Fibroblast of skin of left quadriceps (primary cell): ENCODE data around the gene AKAP13.

Source experiments
- DNase-seq, 2 experiments: peaks; one replicate each; pipeline ENCODE4 v3.0.0-alpha.2; 2013; ENCODE audit warnings: low read depth in 2 of 2

AKAP13 gene

DNA sequence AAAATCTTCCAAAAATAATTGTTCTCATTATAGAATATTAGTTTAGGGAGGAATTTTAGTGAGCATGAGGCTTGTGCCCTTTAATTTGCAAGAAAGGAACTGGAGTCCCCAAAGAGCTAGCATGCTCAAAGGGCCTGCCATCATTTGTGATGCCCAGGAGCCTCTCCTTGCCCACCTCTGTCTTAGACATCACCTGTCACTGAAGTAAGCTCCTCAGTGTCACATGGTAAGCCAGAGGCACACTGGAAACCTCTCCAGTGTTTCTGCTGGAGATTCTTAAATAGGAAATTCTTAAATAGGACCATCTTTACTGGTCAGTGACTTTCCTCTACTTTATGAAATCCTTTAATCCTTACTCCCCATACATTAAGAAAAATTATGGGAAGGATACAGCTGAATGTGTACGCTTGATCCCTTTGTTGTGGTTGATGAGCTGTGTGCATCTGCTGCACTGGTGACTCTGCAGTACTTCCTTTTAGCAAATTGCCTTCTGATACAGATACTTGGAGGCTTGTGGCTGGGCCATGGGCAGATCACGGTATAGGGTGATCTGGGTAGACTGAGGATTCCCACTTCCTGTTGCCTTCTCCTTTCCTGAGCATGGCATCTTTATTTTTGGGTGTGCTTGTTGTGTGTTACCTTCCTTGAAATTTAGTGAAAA lies 216.9 kb downstream of the AKAP13 start:
- no peak for DNase-seq

DNA sequence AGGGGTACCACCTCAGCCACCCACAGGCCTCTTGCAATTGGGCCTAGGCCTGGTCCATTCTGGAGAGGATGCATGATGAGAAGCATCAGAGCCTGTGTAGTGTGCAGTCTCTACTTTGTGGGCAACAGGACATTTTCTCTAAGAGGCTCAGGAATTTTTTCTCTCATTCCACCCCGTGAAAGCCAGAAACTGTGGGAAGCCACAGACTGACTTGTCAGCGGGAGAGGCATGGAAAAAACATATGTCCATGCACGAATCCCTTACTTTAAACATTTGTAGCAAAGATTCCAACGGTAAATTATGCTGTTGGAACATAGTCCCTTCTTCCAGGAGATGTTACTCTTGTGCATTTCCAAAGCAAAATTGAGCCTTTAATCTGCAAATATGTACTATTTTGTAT lies 217.8 kb downstream of the AKAP13 start:
- DNase-seq = no peak

DNA sequence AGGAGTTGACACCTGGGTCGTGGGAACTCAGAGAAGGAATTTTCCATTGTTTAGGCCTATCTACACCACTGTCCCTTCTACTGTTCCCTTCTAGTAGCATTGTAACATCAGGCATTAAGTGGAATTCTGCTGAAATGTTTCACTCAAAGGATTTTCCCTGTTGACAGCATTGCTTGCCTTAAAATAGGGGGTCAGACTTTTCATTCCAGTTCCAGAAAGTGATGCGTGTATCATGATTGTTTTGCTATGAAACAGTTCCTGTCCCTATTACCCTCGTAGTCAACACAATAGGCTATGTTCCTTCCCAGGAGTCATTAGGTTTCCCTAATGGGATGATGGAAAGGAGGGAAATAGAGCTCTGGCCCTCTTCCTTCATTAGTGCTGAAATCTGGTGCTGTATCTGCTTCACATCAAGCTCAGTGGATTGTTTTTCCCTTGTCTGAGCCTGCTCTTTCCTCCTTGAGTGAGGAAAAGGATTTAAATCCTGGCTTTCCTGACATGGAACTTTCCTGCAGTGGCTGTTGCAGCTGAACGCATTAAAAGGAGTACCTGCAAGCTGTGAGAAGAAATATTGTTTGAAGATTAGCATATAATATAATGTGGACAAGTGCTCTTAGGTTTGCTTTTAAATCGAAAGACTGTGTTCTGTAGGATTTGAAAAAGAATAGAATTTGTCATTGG lies 218.5 kb downstream of the AKAP13 start:
- DNase-seq = no peak

DNA sequence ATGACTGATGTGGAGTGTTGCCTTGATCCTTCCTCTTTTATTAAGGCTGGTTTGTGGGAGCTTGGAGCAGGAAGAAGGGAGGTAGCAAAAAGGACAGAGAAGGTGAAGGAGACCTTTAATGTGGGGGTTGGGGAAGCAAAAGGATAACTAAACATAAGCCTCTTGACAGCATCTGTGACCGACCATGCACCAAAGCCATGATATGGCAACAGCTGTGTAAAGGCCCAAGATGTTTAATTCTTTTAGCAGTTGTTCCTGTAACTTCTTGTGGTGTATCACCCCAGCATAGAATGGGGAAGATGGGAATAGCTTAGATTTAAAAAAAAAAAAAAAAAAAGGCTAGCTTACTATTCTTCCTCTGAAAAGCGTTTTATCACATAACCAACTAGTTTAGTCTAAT lies 219.6 kb downstream of the AKAP13 start:
- DNase-seq = no peak

DNA sequence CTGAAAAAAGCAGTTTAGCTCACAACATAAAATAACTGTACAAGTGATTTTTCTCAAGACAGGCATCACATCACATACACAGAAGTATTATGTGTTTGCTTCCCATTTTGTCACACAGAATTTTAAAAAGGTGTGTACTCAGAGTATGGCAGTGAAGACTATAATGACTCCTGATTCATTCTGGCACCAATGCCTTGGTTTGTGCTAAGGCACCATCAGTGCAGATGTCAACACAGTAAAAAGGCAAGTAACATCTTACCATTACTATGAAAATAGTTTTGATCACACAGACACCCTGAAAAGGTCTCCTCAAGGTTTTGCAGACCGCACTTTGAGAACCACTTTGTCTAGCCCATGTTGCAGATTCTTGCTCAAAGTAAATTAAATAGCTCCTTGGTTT lies 222.8 kb downstream of the AKAP13 start:
- DNase-seq = no peak

DNA sequence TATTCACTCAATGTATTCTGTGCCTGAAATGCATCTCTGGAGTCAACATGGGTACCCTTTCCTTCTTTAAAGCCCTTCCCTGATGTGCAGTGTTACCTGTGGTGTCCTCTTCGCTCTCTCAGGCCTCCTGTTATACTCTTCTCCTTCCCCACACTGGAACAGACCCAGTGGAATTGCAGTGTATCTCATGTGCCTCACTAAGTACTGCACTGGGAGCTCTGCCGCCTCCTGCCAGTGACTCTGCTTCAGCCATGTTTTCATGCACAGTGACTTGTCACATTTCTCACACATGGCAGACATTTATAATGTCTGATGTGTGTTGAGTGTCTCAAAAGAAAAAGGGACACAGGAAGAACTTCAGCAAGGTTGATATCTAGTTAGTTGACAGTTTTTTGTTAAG lies 223.3 kb downstream of the AKAP13 start:
- no peak for DNase-seq

DNA sequence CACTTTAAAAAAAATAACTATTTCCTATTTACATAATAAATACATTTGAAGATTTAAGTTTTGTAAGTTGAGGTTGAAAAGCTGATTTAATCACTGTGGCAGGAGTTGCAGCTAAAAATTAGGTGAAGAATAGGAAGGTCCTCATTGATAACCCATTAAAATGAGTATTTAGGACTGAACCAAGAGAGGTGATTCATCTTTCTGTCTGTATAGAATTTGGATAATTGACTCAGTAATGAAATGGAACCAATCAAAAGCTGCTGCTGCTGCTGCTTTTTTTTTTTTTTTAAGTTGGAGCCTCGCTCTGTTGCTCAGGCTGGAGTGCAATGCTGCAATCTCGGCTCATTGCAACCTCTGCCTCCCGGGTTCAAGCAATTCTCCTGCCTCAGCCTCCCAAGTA lies 223.8 kb downstream of the AKAP13 start:
- DNase-seq = no peak

DNA sequence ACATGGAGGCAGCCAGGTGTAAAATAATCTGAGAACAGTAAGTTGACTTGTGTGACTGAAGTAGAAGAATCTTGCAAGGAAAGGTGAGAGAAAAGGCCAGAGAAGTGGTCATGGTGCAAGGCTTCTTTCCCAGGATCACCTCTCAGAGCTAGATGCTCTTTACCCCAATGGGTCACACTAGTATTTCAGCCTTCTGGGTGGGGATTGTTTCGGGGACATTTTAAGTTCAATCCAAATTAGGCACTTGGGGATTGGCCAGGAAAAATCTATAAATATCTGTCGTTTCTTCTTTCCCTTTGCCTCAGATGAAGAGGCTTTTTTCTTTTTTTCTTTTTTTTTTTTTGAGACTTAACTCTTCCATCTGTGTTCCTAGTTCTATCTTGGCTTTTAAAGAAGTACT lies 226.3 kb downstream of the AKAP13 start:
- no peak for DNase-seq

DNA sequence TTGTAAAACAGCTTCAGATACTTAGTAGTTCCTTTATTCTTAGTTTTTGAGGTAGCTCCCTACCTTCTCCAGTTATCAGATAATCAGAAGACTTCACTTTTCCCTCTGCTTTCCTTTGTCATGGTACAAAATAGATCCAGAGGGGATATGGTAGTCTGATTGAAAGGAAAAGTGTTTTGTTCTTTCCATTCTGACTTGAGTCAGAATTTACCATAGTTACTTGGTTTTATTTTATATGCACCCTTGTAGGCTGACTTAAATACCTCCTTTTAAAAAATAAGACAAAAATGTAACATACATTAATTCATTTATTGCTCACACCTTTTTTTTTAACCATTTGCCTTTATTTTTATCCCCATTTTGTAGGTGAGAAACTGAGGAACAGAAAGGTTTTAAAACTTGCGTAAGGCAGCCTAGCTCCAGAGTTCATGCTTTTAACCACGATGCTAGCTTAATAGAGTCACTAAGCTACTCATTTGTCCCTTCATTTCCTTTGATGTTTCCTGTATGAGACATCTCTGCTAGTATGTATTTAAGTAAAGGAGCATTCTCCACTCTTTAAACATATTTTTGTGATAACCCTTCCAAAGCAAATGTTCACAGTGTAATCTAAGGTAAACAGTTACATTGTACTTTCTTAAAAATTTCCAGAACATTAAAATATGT lies 226.9 kb downstream of the AKAP13 start:
- no peak for DNase-seq

DNA sequence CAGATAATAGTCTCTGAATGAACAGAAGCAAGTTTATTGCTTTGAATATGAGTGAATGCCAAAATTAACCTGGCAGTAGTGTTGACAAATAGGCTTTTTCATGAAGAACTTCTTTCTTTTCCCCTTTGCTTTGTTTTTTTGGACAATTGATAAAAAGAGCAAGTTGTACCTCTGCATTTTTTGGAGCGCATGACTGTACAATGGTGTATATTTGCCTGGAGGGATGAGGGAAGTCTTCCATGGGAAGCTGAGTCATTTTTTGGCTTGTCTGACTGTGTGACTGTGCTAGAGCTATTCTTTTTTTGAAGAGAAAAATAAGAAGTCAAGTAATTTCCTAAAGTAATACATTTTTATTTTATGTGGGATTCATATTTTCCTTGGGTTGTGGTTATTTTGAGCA lies 227.4 kb downstream of the AKAP13 start:
- no peak for DNase-seq

DNA sequence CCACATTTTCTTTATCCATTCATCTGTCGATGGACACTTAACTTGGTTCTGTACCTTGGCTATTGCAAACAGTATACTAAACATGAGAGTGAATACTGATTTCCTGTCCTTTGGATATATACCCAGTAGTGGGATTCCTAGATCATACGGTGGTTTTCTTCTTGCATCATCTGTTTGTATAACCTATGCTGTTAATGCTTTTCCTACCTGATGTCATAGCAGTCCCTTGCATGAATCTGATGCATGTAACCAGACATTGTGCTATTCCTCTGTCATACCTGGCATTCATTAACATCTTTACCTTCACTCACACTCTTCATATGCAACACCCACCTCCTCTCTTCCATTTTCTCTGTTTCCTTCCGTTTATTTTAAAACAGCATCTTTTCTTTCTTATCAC lies 229.1 kb downstream of the AKAP13 start:
- DNase-seq = no peak

DNA sequence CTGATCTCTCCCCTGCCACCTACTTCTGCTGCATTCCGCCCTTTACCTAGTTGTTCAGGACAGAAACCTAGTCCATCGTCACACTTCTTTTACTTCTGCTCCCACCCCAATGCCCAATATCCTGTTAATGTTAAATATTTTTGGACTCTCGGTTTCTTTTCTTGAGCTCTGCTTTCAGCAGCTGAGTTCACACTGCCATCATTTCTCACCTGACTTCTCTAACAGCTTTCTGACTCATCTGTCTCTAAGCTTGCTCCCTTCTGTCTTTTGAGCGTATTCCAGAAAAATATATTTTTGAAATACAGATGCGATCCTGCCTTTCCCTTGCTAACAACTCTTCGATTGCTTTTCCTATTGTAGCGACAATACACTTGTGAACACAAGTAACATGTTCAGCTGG lies 231.0 kb downstream of the AKAP13 start:
- no peak for DNase-seq

DNA sequence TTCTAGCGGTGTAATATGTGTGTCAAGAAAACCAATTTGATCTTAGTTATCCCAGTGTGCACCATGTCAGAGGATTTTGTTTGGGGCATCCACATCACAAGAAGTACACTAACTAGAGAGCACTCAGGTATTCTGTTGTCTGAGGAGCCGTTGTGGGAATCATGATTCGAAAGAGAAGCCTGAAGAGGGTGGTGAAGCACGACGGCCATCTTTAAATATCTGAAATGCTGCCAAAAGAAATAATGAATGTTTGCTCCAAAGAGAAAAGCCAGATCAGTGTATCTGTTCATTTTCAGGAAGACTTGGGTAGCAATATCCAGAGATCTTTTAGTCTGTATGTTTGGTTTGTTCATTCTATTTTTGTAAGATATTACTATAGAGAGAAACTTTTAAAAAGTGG lies 233.7 kb downstream of the AKAP13 start:
- no peak for DNase-seq

DNA sequence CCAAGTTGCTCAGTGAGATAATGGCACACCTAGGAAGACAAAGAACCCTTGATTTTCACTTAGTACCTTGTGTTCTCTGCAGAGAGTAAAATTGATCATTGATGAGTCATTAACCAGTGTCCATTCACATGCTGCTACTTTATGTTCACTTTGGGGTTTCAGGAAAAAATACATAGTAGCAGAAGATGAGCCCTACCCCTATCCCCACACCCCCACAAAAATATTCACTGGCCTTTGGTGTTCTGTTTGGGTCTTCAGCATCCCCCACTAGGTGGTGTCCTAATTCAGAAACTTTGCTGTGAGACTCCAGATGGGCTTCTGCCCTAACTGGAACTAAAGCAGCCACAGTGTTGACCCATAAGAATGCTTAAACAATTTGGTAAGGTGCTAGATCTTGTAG lies 235.5 kb downstream of the AKAP13 start:
- no peak for DNase-seq

DNA sequence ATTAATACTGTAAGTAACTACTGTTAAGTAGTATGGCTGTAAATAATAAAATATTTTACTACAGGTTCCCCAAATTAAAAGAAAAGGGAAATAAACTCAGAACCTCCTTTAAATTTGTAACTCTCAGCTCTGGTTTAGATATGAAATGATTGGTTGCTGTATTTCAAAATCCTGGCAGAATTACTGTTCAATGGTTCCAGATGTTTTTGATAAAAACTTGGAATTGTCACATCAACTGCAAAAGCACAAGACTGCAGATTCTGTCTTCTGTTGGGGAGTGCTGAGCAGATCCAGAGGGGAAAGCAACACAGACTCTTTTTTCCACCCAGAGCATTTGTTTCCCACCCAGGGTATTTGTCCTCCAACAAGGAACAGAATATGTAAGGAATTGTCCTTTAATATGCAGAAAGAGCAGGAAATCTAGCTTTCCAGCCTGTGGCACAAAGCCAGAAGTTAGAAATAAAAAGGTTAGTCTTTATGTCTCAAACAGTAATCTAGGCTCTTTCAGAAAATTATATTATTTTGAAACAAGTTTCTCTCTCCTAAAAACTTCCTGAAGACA lies 236.2 kb downstream of the AKAP13 start:
- DNase-seq = peak; percentile 60 to 63

DNA sequence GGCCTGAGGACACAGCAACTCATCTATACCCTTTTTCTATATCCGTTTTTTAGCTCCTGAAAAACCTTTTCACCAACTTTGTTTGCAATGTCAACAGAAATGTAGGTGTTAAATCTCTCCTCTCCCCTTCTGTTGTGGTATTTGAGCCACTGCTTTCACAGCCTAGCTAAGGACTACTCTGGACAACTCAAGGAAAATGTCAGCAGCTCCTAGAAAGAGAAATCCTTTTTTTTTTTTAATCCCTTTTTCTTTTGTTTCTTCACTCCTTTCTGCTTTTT lies 237.8 kb downstream of the AKAP13 start:
- DNase-seq = no peak

DNA sequence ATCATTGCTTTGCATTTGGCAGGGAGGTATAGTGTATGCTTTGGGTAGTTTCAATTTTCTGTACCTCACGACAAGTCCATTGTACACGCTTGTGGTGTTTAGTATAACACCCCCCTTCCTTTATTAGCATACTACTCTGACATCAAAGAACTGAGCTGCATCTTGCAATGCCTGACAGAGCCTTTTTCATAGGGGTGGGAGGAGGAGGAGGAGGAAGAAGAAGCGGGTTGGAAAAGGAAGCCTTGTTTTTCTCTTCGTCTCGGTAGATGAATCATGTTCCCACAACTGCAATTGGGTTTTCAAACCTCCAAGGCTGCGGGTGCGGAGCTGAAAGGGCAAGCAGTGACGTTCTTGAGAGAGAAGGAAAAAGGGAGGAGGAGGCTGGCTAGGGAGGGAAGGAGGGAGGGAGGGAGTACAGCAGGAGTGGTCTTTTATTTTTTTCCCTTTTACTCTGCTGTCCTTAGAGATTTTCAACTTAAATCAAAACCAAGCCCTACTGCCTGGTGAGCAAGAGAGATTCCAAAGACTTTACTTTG lies 238.6 kb downstream of the AKAP13 start:
- peak; percentile 91 to 92 for DNase-seq

DNA sequence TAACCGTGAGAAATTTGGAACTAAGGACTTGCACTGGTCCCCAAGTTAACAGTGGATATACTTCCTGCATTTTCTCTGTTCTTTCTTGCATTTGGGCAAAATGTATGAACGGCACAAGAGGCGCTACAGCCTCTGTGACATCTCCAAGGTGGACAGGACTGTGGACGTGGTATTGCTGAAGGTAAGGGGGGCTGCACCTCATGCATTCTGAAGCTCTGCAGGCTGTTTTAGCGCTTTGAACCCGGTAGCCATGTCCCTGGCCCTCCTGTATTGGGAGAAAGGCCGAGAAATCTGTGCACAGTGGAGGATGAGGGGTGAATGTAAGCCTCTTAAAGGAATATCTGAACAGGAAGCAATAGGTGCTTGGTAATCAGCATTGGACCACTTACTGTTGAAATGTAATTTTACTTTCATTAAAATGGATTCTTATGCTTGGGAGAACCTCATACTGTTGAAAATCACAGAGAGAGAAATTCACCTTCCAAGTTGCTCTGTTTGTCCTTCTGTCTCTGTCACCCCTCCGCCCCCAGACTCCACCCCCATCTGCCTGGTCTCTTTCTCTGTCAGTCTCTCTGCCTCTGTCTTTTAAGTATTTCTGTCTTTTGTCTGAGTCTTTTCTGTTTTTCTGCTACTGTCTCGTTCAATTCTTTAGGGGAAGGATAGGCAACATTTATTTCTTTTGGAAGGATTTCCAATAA lies 239.7 kb downstream of the AKAP13 start:
- DNase-seq = no peak

DNA sequence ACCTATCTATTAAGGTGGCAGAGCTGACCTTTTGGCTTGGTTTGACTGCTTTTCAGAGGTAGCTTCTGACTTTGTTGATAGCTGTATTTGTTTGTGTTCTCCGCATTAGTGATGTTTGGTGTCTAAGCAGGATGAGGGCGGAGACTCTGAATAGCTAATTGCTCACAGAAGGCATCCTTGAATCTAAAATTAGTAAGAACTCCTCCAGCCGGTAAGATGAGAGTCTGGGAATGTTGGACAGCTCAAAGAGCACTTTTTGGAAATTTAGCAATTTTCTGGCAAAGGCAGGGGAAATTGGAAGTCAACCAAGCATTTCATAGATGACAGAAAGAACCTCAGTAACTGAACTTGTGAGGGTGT lies 240.3 kb downstream of the AKAP13 start:
- peak; percentile 57 to 58 for DNase-seq

DNA sequence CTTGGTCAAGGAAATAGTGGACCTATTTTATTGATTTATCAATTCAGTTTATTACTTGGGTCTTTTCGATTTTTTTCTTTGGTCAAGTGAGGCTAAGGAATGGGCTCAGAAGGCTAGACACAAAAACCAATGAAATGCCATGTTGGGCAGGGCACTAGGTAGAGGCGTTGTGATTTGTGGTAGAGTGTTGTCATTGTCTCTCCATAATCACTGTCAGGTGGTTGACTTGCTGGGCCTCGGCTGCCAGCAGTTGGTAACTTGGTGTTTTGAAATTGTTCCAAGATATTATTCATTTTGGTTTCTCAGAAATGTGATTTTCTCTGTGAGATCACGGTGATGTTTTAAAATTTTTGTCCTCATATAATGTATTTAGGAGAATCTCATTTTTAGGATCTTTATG lies 240.7 kb downstream of the AKAP13 start:
- no peak for DNase-seq

DNA sequence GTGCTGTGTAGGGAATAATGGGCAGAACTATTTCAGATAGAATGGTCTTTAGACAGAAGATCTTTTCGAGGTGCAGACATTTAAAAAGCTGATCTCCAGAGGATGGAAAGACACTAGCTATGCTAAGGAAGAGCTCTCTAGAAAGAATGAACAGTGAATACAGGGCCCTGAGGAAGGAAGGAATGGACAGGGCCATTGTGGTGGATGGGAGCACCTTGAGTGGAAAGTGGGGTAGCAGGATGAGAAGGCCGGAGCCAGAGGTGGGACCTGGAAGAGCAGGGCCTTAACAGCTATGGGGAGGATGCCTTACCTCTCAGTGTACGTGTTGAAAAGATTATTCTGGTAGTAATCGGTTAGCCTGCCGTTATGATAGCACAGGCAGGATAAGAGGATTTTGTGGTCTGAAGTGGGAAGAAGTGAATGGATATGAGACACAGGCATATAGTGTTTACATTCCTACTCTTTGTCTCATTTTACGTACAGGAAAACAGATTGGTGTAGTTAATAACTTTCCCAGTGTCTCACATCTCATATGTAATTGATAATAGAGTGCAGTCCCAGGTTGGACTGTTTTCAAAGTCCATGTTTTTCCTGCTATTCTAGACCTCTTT lies 241.9 kb downstream of the AKAP13 start:
- DNase-seq = peak; percentile 67 to 69
